Gastroesophageal sphincter (tissue), 3 donors: ENCODE data around the gene PNKD.
A peak's percentile ranks its signal among the peaks of the same experiment; 100 is the strongest.

Experiments used
- CTCF ChIP-seq, 4 experiments: fragments of 200-600 bp in 2 of 4; fragments of 450-650 bp in 2 of 4; sonication (generic) in 1 of 4; IDR thresholded peaks; one replicate each; pipeline ENCODE4 v1.5.1; 2017 to 2019; ENCODE audit warnings: antibody characterized with exemption in 4 of 4, mild to moderate bottlenecking in 2 of 4, moderate library complexity in 2 of 4
- POLR2AphosphoS5 ChIP-seq: sonication (generic); formaldehyde crosslinking; IDR thresholded peaks from one replicate; pipeline ENCODE4 v1.6.1; 2017; ENCODE audit warnings: antibody characterized with exemption

GRCh38 chr2:218301176-218301819, 31.0 kb downstream of the PNKD start:
- TF ChIP-seq CTCF (IDR thresholded peaks at IDR 0.05) (peak in 3 of 4 experiments; percentile 97 to 98 (median 98)), POLR2AphosphoS5 (peak; percentile 35)
